HUES6 (cell line): ENCODE measurements around the gene RGS9BP.

Source experiments
- H3K27ac ChIP-seq: 2 replicates; pipeline ENCODE4 v1.7.0; 2013; ENCODE audit warnings: low read depth, mild to moderate bottlenecking, low read length, inconsistent platforms
- H3K27me3 ChIP-seq: 2 replicates; pipeline ENCODE4 v1.6.1; 2013; ENCODE audit warnings: low read length; ENCODE audit not compliant: control insufficient read depth, insufficient read depth
- H3K36me3 ChIP-seq: 2 replicates; pipeline ENCODE4 v1.6.1; 2013; ENCODE audit warnings: low read length; ENCODE audit not compliant: control insufficient read depth, insufficient read depth
- H3K4me1 ChIP-seq: 2 replicates; pipeline ENCODE4 v1.6.1; 2013; ENCODE audit warnings: low read length; ENCODE audit not compliant: control insufficient read depth, insufficient read depth
- H3K4me3 ChIP-seq: 2 replicates; pipeline ENCODE4 v1.5.1; 2013; ENCODE audit warnings: low read depth, low read length
- H3K9ac ChIP-seq: one replicate; pipeline ENCODE4 v1.6.1; 2013; ENCODE audit warnings: mild to moderate bottlenecking, low read length
- H3K9me3 ChIP-seq: 2 replicates; pipeline ENCODE4 v1.6.1; 2013; ENCODE audit warnings: low read depth, low read length; ENCODE audit not compliant: control insufficient read depth, insufficient read depth

The RGS9BP gene

DNA sequence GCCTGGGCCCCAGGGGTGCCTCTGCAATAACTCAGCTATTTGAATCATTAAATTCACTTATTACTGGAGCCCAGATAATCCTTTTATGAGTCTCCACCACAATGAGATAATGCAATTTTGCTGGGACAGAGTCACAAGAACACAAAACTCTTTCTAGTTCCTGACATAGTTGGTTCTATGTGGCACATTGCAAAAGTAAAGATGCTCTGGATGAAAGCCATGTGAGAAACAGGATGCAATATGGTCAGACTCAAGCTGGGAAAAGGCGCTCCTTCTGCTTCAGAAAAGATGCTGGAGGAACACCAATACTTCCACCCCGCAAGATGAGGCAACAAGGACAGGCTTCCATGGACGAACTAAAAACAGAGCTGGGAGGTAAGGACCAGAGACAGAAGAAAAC, 6.3 kb upstream of the RGS9BP start:
- Histone ChIP-seq H3K4me1 (no peaks in the 10 kb centered on the region), H3K36me3 (peaks cover 7% of the 10 kb centered on the region; the same call in 1 of the 2 replicates), H3K27ac (no peak overlapping the region), H3K9me3 (no peaks in the 10 kb centered on the region), H3K27me3 (peaks cover 1% of the 10 kb centered on the region; the same call in 1 of the 2 replicates), H3K9ac (no peak overlapping the region), H3K4me3 (no peak overlapping the region)

DNA sequence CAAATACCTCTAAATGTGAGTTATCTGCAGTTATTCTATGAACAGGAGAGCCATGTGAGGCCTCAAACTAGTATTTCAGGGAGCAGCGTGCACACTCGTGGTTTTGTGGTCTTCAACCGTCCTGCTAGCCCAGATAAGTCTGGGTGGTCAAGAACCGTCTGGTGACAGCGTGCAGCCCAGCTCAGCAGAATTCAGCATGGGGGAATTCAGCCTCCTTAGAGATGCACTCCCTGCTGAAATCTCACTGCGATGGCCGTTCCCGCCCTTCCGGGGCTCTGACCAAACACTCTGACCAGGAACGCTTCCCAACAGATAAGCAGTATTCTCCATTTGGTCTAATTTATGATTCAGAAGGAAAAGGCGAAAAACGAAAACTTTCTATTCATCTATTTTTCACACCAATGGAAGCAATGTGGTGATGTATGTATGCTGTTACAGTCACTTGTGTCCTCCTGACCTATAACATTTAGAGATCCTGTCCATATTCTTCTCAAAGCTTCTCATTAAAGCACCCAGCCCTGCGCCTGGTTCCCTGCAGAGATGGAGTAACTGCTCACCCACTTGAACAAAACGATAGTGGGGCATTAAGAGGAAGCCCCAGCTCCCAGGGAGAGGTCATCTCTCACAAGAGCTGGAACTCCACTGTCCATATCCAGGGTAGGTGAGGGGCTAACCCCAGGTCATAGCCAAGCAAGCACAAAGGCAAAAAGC, 3.6 kb upstream of the RGS9BP start:
- no peak overlapping the region for H3K27ac ChIP-seq
- no peaks in the 10 kb centered on the region for H3K9me3 ChIP-seq
- no peak overlapping the region for H3K4me3 ChIP-seq
- peaks cover 3% of the 10 kb centered on the region; the same call in 1 of the 2 replicates for H3K4me1 ChIP-seq
- H3K9ac ChIP-seq: no peak overlapping the region
- H3K36me3 ChIP-seq: peaks cover 4% of the 10 kb centered on the region; the same call in 1 of the 2 replicates
- H3K27me3 ChIP-seq: peaks cover 21% of the 10 kb centered on the region

DNA sequence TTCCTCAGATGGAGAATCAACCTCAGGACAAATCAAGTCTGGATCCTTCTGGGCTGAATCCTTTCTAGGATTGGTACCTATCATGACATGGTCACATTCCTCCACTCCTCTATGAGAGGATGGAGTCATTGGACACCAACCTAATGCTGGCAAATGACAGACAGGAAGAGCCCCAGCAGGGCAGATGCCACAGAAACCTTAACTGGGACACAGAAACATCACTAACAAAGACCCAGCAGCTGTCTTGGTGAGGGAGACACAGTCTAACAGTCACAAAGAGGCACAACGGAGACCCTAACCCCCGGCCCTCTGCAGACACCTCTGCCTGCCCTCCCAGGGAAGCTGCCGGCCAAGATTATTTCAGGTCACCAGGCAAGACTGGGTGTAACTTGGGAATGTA, 2.8 kb upstream of the RGS9BP start:
- Histone ChIP-seq H3K27me3 (peaks cover 29% of the 10 kb centered on the region), H3K4me1 (peaks cover 11% of the 10 kb centered on the region), H3K4me3 (no peak overlapping the region), H3K36me3 (peaks cover 4% of the 10 kb centered on the region; the same call in 1 of the 2 replicates), H3K27ac (no peak overlapping the region), H3K9me3 (no peaks in the 10 kb centered on the region), H3K9ac (peak overlapping the region; percentile 33)

DNA sequence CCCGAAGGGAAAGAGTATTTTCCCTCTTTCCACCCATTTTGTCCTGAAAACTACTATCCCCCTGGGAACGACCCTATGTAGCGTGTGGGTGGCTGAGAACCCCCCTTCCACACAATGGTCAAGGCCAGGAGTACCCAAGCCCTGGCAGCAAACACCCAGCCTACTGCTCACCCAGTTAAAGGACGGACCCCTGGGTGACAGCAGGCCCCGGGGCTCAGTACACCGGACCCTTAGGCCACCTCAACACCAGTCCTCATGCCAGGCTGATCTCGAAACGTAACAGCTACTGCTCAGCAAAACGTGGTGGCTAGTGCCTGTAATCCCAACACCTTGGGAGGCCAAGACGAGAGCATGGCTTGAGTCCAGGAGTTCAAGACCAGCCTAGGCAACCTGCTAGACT, 2.1 kb upstream of the RGS9BP start:
- peaks cover 11% of the 10 kb centered on the region for H3K4me1 ChIP-seq
- H3K4me3 ChIP-seq: peak overlapping the region; percentile 99; the same call in 1 of the 2 replicates
- H3K36me3 ChIP-seq: peaks cover 4% of the 10 kb centered on the region; the same call in 1 of the 2 replicates
- peaks cover 36% of the 10 kb centered on the region for H3K27me3 ChIP-seq
- no peak overlapping the region for H3K27ac ChIP-seq
- H3K9me3 ChIP-seq: no peaks in the 10 kb centered on the region
- no peak overlapping the region for H3K9ac ChIP-seq

DNA sequence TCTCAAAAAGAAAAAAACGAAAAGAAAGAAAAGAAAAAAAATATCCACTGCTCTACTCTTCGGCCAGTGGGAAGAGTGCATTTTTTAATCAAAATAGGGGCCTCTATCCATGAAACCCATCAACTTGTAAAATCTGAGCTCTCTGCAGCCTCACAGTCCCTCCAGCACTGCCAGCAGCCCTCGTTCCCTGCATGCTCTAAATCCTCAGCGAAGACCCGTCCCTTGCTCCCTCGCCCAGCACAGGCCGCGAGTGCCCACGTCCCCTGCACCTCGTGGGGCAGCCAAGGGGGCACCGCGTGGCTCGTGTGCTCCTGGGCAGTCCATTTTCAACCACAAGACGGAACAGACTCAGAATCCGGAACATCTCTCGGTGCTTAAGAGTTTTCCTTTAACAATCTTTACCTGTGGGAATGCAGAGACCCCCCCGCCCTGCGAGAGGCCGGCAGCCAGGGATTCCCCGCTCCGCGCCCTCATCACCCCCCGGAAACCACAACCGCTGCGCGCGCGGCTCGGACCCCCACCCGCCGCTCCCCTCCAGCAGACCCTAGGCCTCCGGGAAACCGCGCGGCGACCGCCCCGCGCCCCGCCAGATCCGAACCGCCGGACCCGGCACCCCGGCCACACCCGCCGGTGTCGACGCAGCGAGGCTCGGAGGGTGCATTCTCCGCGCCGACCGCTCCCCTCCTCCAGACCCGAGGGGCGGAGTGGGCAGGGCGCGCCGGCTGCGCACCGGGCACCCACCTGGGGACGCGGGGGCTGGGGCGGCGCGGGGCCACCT, 1.3 kb upstream of the RGS9BP start:
- Histone ChIP-seq H3K36me3 (peaks cover 2% of the 10 kb centered on the region; the same call in 1 of the 2 replicates), H3K4me3 (peak overlapping the region; percentile 99), H3K27me3 (peaks cover 36% of the 10 kb centered on the region), H3K4me1 (peaks cover 11% of the 10 kb centered on the region), H3K9ac (peak overlapping the region; percentile 71), H3K27ac (no peak overlapping the region), H3K9me3 (no peaks in the 10 kb centered on the region)

DNA sequence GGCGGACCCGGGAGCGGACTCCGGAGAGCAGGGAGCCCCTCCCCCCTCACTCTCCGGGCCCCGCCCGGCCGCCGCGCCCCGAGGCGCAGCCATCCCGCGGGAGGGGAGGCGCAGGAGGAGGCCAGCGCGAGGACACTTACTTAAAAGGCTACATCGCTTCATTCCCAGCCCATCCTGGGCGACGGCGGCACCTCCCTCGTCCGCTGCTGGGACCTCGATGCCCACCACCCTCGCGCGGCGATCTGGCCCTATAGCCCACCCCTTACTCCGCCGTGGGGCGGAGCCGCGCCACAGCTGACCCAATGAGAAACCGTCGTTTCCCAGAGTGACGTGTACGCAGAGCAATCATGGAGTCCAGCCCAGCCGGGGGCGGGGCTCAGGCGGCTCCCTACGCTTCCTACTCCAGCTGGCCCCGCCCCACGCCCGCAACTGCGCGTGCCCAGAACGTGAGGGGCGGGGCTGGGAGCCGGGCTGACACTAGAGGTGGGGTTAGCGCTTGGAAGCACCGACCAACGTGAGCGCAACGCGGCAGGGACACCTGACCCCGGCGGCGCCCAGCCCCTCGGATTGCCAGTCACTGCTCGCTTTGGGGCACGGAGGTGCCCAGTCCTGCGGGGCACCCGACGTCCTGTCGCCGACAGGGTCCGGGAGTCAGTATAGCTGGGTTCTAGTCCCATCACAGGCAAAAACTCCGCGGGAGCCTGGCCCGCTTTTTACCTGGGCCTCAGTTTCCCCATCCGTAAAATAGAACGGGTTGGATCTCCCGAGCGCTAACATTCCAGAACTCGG, 523 bp upstream of the RGS9BP start, which contains the start of gene ANKRD27:
Gene ANKRD27, minus strand, starts transcription at position 250 of the 789 bp plus-strand sequence. CDS start 16,165 bp downstream, outside the sequence.
- Histone ChIP-seq H3K27me3 (peaks cover 36% of the 10 kb centered on the region), H3K27ac (no peak within 1 kb of the TSS), H3K36me3 (no peaks in the 10 kb centered on the region; the same call in 1 of the 2 replicates), H3K9me3 (no peaks in the 10 kb centered on the region), H3K4me1 (peaks cover 11% of the 10 kb centered on the region), H3K9ac (peak within 1 kb of the TSS; percentile 71), H3K4me3 (peak within 1 kb of the TSS; percentile 99)

DNA sequence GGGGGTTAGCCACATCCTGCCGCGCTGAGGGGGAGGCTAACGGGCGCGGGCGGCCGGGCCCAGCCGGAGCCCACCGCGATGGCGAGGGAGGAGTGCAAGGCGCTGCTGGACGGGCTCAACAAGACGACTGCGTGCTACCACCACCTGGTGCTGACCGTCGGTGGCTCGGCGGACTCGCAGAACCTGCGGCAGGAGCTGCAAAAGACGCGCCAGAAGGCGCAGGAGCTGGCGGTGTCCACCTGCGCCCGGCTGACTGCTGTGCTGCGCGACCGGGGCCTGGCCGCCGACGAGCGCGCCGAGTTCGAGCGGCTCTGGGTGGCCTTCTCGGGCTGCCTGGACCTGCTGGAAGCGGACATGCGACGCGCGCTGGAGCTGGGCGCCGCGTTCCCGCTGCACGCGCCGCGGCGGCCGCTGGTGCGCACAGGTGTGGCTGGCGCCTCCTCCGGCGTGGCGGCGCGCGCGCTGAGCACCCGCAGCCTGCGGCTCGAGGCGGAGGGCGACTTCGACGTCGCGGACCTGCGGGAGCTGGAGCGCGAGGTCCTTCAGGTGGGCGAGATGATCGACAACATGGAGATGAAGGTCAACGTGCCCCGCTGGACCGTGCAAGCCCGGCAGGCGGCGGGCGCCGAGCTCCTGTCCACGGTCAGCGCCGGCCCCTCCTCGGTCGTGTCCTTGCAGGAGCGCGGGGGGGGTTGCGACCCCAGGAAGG, 692 bp downstream of the RGS9BP start:
- Histone ChIP-seq H3K9me3 (no peaks in the 10 kb centered on the region), H3K36me3 (no peaks in the 10 kb centered on the region), H3K4me3 (peak overlapping the region; percentile 99), H3K27ac (no peak overlapping the region), H3K27me3 (peaks cover 36% of the 10 kb centered on the region), H3K9ac (peak overlapping the region; percentile 9), H3K4me1 (peaks cover 11% of the 10 kb centered on the region)

DNA sequence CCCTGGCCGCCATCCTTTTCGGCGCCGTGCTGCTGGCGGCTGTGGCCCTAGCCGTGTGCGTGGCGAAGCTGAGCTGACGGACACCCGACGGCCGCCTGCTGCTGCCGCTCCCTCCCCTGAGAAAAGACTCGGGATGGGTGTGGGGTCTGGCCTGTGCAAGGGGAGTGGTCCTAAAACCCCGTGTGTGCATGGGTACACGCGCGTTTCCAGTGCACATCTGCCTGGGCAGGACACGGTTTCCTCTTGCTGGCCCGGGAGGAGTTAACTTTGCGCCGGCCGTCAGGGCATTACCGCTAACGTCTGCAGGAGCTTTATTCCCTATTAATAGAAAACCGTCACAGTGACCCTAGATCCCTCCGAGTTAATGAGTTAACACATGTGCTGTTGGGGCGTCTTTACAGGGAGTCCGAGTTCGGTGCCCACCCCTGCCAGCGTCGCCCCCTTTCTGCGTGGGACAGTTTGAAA, 1.3 kb downstream of the RGS9BP start:
- Histone ChIP-seq H3K27me3 (peaks cover 36% of the 10 kb centered on the region), H3K4me1 (peaks cover 11% of the 10 kb centered on the region), H3K9me3 (no peaks in the 10 kb centered on the region), H3K9ac (no peak overlapping the region), H3K4me3 (peak overlapping the region; percentile 99), H3K36me3 (no peaks in the 10 kb centered on the region), H3K27ac (no peak overlapping the region)

DNA sequence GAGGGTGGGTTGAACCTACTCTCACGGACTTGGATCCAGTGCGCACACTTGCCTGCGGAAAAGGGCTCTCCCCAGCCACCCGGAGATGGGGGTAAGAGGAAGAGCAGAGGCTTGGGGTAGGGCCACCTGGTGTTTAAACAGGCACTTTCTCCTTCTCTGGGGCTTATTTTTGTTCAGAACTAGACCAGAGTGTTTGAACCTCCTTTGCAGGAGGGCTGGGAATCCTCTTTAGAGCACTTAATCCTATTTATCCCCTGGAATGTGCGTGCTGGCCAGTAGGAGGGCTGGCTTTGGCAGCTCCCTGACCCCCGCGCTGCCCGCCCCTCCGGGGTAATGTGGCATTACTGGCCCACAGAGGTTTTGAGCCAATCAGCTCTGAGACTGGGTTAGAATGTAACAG, 2.0 kb downstream of the RGS9BP start:
- no peak overlapping the region for H3K9ac ChIP-seq

DNA sequence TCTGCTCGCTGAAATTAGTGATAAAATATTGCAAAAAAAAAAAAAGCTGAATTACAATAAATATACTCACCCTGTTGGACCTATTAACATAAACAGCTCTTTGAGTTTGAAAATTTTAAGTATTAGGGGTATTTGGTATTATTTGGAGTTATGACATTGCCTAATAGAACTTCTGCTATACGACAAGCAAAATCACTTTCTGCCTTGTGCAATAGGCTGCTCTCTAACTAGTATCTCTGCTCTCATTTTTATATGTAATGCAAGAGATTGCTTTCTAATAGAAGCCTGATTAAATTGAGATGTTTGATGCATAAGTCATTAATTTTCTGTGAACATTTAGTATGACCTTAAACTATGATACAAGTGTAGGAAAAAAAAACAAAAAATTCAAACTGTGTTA, 5.3 kb downstream of the RGS9BP start:
- H3K27ac ChIP-seq: no peak overlapping the region
- H3K27me3 ChIP-seq: peaks cover 26% of the 10 kb centered on the region
- H3K4me3 ChIP-seq: no peak overlapping the region
- no peaks in the 10 kb centered on the region for H3K9me3 ChIP-seq
- H3K4me1 ChIP-seq: peaks cover 11% of the 10 kb centered on the region
- no peak overlapping the region for H3K9ac ChIP-seq
- no peaks in the 10 kb centered on the region for H3K36me3 ChIP-seq

More for the DNA sequence above, 2.0 kb downstream of the RGS9BP start:
- Histone ChIP-seq H3K9me3 (no peaks in the 10 kb centered on the region), H3K36me3 (no peaks in the 10 kb centered on the region), H3K4me1 (peaks cover 11% of the 10 kb centered on the region), H3K27ac (no peak overlapping the region), H3K4me3 (peak overlapping the region; percentile 99), H3K27me3 (peaks cover 36% of the 10 kb centered on the region)
